ENCODE results near the gene KCND1. TPM values are rescaled to one million over a fixed set of nuclear protein-coding genes. Genes with fewer than 3 reads are reported as not detected.

The KCND1 gene
- total RNA-seq, 1 donor from 2014 or later: 1.8 TPM

- Mint-ChIP-seq H3K27ac (no peak overlapping the region), H3K9me3 (no peaks in the 10 kb centered on the region)
- intact Hi-C loops (cut with micrococcal nuclease): no loop called here
Observed at GRCh38 chrX:48997865-48998264, 26.2 kb upstream of the KCND1 start.

GRCh38 chrX:48997455-48997854, 25.8 kb upstream of the KCND1 start:
- ChIA-PET CTCF (no interaction called here), POLR2A (no interaction called here)
- H3K4me1 Mint-ChIP-seq: peaks cover 23% of the 10 kb centered on the region
- DNase-seq (no peak), ATAC-seq (ENCODE audit: low read depth) (no peak)
- intact Hi-C loops (cut with micrococcal nuclease): no loop called here
- H3K27ac Mint-ChIP-seq: no peak overlapping the region
- no peak overlapping the region for H3K4me3 Mint-ChIP-seq
- peaks cover 53% of the 10 kb centered on the region for H3K36me3 Mint-ChIP-seq (ENCODE audit: low read depth)
- TF ChIP-seq CTCF (IDR thresholded peaks at IDR 0.05): no peak
- H3K9me3 Mint-ChIP-seq: no peaks in the 10 kb centered on the region
- no peaks in the 10 kb centered on the region for H3K27me3 Mint-ChIP-seq

More at GRCh38 chrX:48997865-48998264, 26.2 kb upstream of the KCND1 start:
- Mint-ChIP-seq H3K4me1 (peaks cover 27% of the 10 kb centered on the region), H3K27me3 (no peaks in the 10 kb centered on the region), H3K36me3 (ENCODE audit: low read depth) (peaks cover 49% of the 10 kb centered on the region), H3K4me3 (no peak overlapping the region)
- DNase-seq (no peak), ATAC-seq (ENCODE audit: low read depth) (no peak)
- CTCF ChIA-PET: no interaction called here
- POLR2A ChIA-PET: no interaction called here
- no peak for TF ChIP-seq CTCF (IDR thresholded peaks at IDR 0.05)

GRCh38 chrX:48996969-48997368, 25.3 kb upstream of the KCND1 start:
- Mint-ChIP-seq H3K4me1 (peaks cover 23% of the 10 kb centered on the region), H3K27ac (no peak overlapping the region), H3K27me3 (no peaks in the 10 kb centered on the region), H3K9me3 (no peaks in the 10 kb centered on the region), H3K36me3 (ENCODE audit: low read depth) (peaks cover 55% of the 10 kb centered on the region), H3K4me3 (no peak overlapping the region)
- no peak for TF ChIP-seq CTCF (IDR thresholded peaks at IDR 0.05)
- no peak for DNase-seq
- POLR2A ChIA-PET: no interaction called here
- ATAC-seq (ENCODE audit: low read depth): no peak
- CTCF ChIA-PET: no interaction called here
- intact Hi-C loops (cut with micrococcal nuclease): no loop called here

GRCh38 chrX:48992341-48992740, 20.7 kb upstream of the KCND1 start:
- ChIA-PET POLR2A (interaction anchor here (1.0 kb wide), 1 partner anchor 10 kb away, joined by 3 read pairs; the partner anchor contains the start of gene GRIPAP1), CTCF (no interaction called here)
- no peak for DNase-seq
- no peak overlapping the region for H3K4me3 Mint-ChIP-seq
- peaks cover 3% of the 10 kb centered on the region for H3K4me1 Mint-ChIP-seq
- TF ChIP-seq CTCF (IDR thresholded peaks at IDR 0.05): no peak
- intact Hi-C loops (cut with micrococcal nuclease): no loop called here
- H3K27me3 Mint-ChIP-seq: no peaks in the 10 kb centered on the region
- ATAC-seq (ENCODE audit: low read depth): no peak
- H3K9me3 Mint-ChIP-seq: no peaks in the 10 kb centered on the region
- H3K27ac Mint-ChIP-seq: no peak overlapping the region
- peaks cover 65% of the 10 kb centered on the region for H3K36me3 Mint-ChIP-seq (ENCODE audit: low read depth)

GRCh38 chrX:48989483-48989882, 17.8 kb upstream of the KCND1 start:
- ATAC-seq (ENCODE audit: low read depth) (no peak), DNase-seq (no peak)
- Mint-ChIP-seq H3K4me1 (no peaks in the 10 kb centered on the region), H3K27ac (no peak overlapping the region), H3K9me3 (no peaks in the 10 kb centered on the region), H3K4me3 (no peak overlapping the region), H3K36me3 (ENCODE audit: low read depth) (peaks cover 55% of the 10 kb centered on the region), H3K27me3 (no peaks in the 10 kb centered on the region)
- CTCF ChIA-PET: no interaction called here
- POLR2A ChIA-PET: no interaction called here
- intact Hi-C loops (cut with micrococcal nuclease): no loop called here
- no peak for TF ChIP-seq CTCF (IDR thresholded peaks at IDR 0.05)
